IMR-90 (cell line): Measurements from ENCODE around the gene GPR173. TPM values are rescaled to one million over a fixed set of nuclear protein-coding genes. Genes with fewer than 3 reads are reported as not detected.

Experiments
- ATAC-seq: fragments of 200-7000 bp; cut with Tn5 transposase; 2 replicates; pipeline ENCODE4 v1.9.1; 2020; ENCODE audit warnings: low read depth, mild to moderate bottlenecking, moderate library complexity
- BruUV-seq: library from RNA; stranded (reverse); fragments of 400-500 nt; replicated peaks from 2 replicates; lab custom pipeline; 2021; lab: Mats Ljungman, UMichigan
- CTCF ChIA-PET: fragments of 300-600 bp; formaldehyde crosslinking; extraction: SDS; loops from one replicate; lab custom pipeline; 2021; ENCODE audit warnings: antibody characterized with exemption; lab: Yijun Ruan, JAX
- POLR2A ChIA-PET: fragments of 300-600 bp; sonication (Branson Sonifier 250); formaldehyde crosslinking; loops from one replicate; lab custom pipeline; 2022; ENCODE audit warnings: antibody characterized with exemption; ENCODE audit not compliant: unreplicated experiment; lab: Charles Lee
- DNase-seq: peaks from one replicate; pipeline ENCODE4 v3.0.0; 2013
- H2AFZ ChIP-seq: replicated peaks from 2 replicates; pipeline ENCODE3; 2013; ENCODE audit warnings: low read length, mild to moderate bottlenecking; ENCODE audit not compliant: poor library complexity
- H2AK5ac ChIP-seq: 2 replicates; pipeline ENCODE4 v1.6.1; 2013; ENCODE audit warnings: low read depth, low read length, inconsistent platforms
- H2AK9ac ChIP-seq: replicated peaks from 2 replicates; pipeline ENCODE3; 2013; ENCODE audit warnings: mild to moderate bottlenecking, low read depth, low read length, moderate library complexity; ENCODE audit not compliant: poor library complexity
- H2BK120ac ChIP-seq: 2 replicates; pipeline ENCODE4 v1.6.1; 2013; ENCODE audit warnings: low read depth, low read length, inconsistent platforms
- H2BK15ac ChIP-seq: 3 replicates; pipeline ENCODE4 v1.6.1; 2013; ENCODE audit warnings: low read depth, low read length, inconsistent platforms
- H2BK20ac ChIP-seq: 2 replicates; pipeline ENCODE4 v1.6.1; 2013; ENCODE audit warnings: low read depth, mild to moderate bottlenecking, inconsistent platforms, low read length, moderate library complexity
- H2BK5ac ChIP-seq: 2 replicates; pipeline ENCODE4 v1.6.1; 2013; ENCODE audit warnings: mild to moderate bottlenecking, low read depth, low read length, inconsistent platforms; ENCODE audit not compliant: poor library complexity, severe bottlenecking
- H3K14ac ChIP-seq: replicated peaks from 2 replicates; pipeline ENCODE4 v1.6.1; 2013; ENCODE audit warnings: low read depth, low read length, inconsistent platforms
- H3K18ac ChIP-seq: 2 replicates; pipeline ENCODE4 v1.6.1; 2013; ENCODE audit warnings: low read depth, low read length, control low read depth
- H3K23ac ChIP-seq: 2 replicates; pipeline ENCODE4 v1.6.1; 2013; ENCODE audit warnings: low read depth, low read length, inconsistent platforms
- H3K27ac ChIP-seq: 2 replicates; pipeline ENCODE4 v1.5.1; 2013; ENCODE audit warnings: mild to moderate bottlenecking, control low read depth, low read length; ENCODE audit not compliant: insufficient read depth
- H3K27me3 ChIP-seq: 2 replicates; pipeline ENCODE4 v1.6.1; 2013; ENCODE audit warnings: low read length; ENCODE audit not compliant: control insufficient read depth, insufficient read depth
- H3K36me3 ChIP-seq: 2 replicates; pipeline ENCODE4 v1.6.1; 2013; ENCODE audit warnings: low read length, mixed read lengths; ENCODE audit not compliant: control insufficient read depth, insufficient read depth
- H3K4ac ChIP-seq: 2 replicates; pipeline ENCODE4 v1.6.1; 2013; ENCODE audit warnings: low read depth, low read length, inconsistent platforms
- H3K4me1 ChIP-seq: 2 replicates; pipeline ENCODE4 v1.6.1; 2013; ENCODE audit warnings: low read length, mixed read lengths; ENCODE audit not compliant: control insufficient read depth, insufficient read depth
- H3K4me2 ChIP-seq: 2 replicates; pipeline ENCODE4 v1.6.1; 2013; ENCODE audit warnings: low read depth, mild to moderate bottlenecking, control low read depth, low read length, moderate library complexity
- H3K4me3 ChIP-seq: 2 replicates; pipeline ENCODE4 v1.5.1; 2013; ENCODE audit warnings: low read depth, mild to moderate bottlenecking, control low read depth, low read length, moderate library complexity; ENCODE audit not compliant: insufficient read depth
- H3K56ac ChIP-seq: 2 replicates; pipeline ENCODE4 v1.6.1; 2013; ENCODE audit warnings: low read length, inconsistent platforms; ENCODE audit not compliant: insufficient read depth; ENCODE audit errors: extremely low read depth
- H3K79me1 ChIP-seq, 2 experiments: 2 replicates each; pipeline ENCODE4 v1.6.1; 2013; ENCODE audit warnings: low read length in 2 of 2, inconsistent platforms in 1 of 2, low read depth in 1 of 2
- H3K9ac ChIP-seq: 2 replicates; pipeline ENCODE4 v1.6.1; 2013; ENCODE audit warnings: low read depth, low read length, control low read depth
- H3K9me1 ChIP-seq: 2 replicates; pipeline ENCODE4 v1.6.1; 2013; ENCODE audit warnings: low read length, inconsistent platforms; ENCODE audit not compliant: insufficient read depth
- H3K9me3 ChIP-seq: 2 replicates; pipeline ENCODE4 v1.6.1; 2013; ENCODE audit warnings: low read length; ENCODE audit not compliant: control insufficient read depth, insufficient read depth
- H4K20me1 ChIP-seq: 2 replicates; pipeline ENCODE4 v1.6.1; 2013; ENCODE audit warnings: low read length, inconsistent platforms; ENCODE audit not compliant: insufficient read depth
- H4K5ac ChIP-seq: 2 replicates; pipeline ENCODE4 v1.6.1; 2013; ENCODE audit warnings: mild to moderate bottlenecking, low read depth, low read length, control low read depth
- H4K8ac ChIP-seq, 2 experiments: 2 replicates each; pipeline ENCODE4 v1.6.1; 2013; ENCODE audit warnings: low read depth in 2 of 2, low read length in 2 of 2, control low read depth in 1 of 2, inconsistent platforms in 1 of 2
- H4K91ac ChIP-seq: 2 replicates; pipeline ENCODE4 v1.6.1; 2013; ENCODE audit warnings: low read depth, low read length, inconsistent platforms; ENCODE audit not compliant: insufficient read depth
- CHD1 ChIP-seq: IDR thresholded peaks from 2 replicates; pipeline ENCODE4 v1.6.1; 2012; ENCODE audit warnings: low read depth, low read length, improper control_type of control experiment
- MXI1 ChIP-seq: IDR thresholded peaks from 2 replicates; pipeline ENCODE4 v1.6.1; 2012; ENCODE audit warnings: low read depth, mild to moderate bottlenecking, low read length, moderate library complexity, borderline replicate concordance
- SMC3 ChIP-seq: fragments of 150-350 bp; IDR thresholded peaks from 2 replicates; pipeline ENCODE4 v1.6.1; 2016; ENCODE audit warnings: low read depth, mild to moderate bottlenecking, antibody characterized with exemption, low read length, moderate library complexity
- WGBS, 2 experiments: methylation state at CpG; one replicate each; pipeline versions ENCODE4 v1.1.5 to v1.1.7; 2013; ENCODE audit warnings: missing lambda C conversion rate in 2 of 2; ENCODE audit not compliant: insufficient read length in 1 of 2; ENCODE audit errors: extremely low coverage in 2 of 2; 5-methylcytosine and 5-hydroxymethylcytosine counted together
- dilution Hi-C: fragments of 300-500 bp; cut with HindIII; formaldehyde crosslinking; loops from one replicate; pipeline ENCODE4 v1.14.3; 2018; ENCODE audit warnings: low sequenced_read_pairs; ENCODE audit not compliant: unreplicated experiment
- in situ Hi-C: fragments of 300-500 bp; cut with MboI; formaldehyde crosslinking; loops from 3 replicates; pipeline ENCODE4 v1.14.3; 2019; ENCODE audit warnings: low sequenced_read_pairs, inconsistent platforms, mixed read lengths
- intact Hi-C: fragments of 100-400 bp; cut with micrococcal nuclease; formaldehyde crosslinking; loops from 2 replicates; pipeline ENCODE4 v1.10.0; 2022
- polyA plus RNA-seq, 3 experiments: library from polyadenylated mRNA; depleted of rRNA; stranded (reverse); fragments of >200 nt; gene quantifications; 2 replicates each; pipeline ENCODE4 v1.2.3, GENCODE V29; 2012; ENCODE audit warnings: low replicate concordance in 1 of 3
- total RNA-seq: library from RNA; depleted of rRNA; stranded (reverse); fragments of >200 nt; gene quantifications from 2 replicates; pipeline ENCODE4 v1.2.3, GENCODE V29; 2012
- TF ChIP-seq, protein P1 (sequence below): fragments of 150-350 bp; IDR thresholded peaks from 2 replicates; pipeline ENCODE4 v1.6.1; 2017; ENCODE audit warnings: mild to moderate bottlenecking, antibody characterized with exemption, low read length, low read depth

GPR173 gene
- total and polyA plus RNA-seq, 2 of the 4 experiments (the other 2 are of a cell fraction), result 0.90 to 6.1 TPM

DNA sequence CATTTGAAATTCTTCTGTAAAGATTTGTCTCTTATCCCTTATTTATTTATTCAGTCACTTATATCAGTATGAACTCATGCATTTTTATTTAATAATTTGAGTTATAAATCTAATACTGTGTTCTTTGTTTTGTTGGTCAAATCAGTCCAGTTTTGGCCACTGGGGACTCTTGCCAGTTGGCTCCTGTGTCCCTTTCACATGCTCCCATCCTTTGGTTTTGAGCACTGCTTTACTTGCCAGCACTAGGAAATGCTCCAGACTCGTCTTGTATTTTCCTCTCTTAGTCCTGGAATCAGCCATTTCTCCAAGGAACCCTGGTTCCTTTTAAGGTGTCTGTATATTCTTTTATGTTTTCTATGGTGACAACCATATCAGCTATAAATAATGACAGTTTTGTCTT, 73.4 kb downstream of the GPR173 start:
- H3K79me1 ChIP-seq, result peaks cover 4 to 9% of the 10 kb centered on the region in 2 experiments; a peak in 3 of 4 replicates
- no peak overlapping the region for H4K8ac ChIP-seq
- H3K4ac ChIP-seq, result no peak overlapping the region
- H3K27ac ChIP-seq, result no peak overlapping the region
- no peak overlapping the region for H4K5ac ChIP-seq
- H3K23ac ChIP-seq, result no peak overlapping the region
- no peaks in the 10 kb centered on the region; the same call in 1 of the 2 replicates for H3K9me1 ChIP-seq
- H2BK20ac ChIP-seq, result no peak overlapping the region
- H2BK120ac ChIP-seq, result no peak overlapping the region
- H3K4me3 ChIP-seq, result no peak overlapping the region
- no peak overlapping the region for H3K4me2 ChIP-seq
- dilution Hi-C loops, result no loop called here
- no peak overlapping the region for H3K9ac ChIP-seq
- intact Hi-C loops, result no loop called here
- CTCF ChIA-PET, result no interaction called here
- no peak overlapping the region for H3K18ac ChIP-seq
- no peak overlapping the region for H3K56ac ChIP-seq
- no peaks in the 10 kb centered on the region for H4K20me1 ChIP-seq
- H2AK9ac ChIP-seq, result no peak overlapping the region
- no peaks in the 10 kb centered on the region for H3K9me3 ChIP-seq
- ATAC-seq (no peak), DNase-seq (no peak)
- peaks cover 1% of the 10 kb centered on the region; the same call in 1 of the 2 replicates for H3K36me3 ChIP-seq
- H2AK5ac ChIP-seq, result no peak overlapping the region
- H2BK5ac ChIP-seq, result no peak overlapping the region
- POLR2A ChIA-PET, result no interaction called here
- H2BK15ac ChIP-seq, result no peak overlapping the region
- H3K27me3 ChIP-seq, result no peaks in the 10 kb centered on the region; the same call in 1 of the 2 replicates
- no peak overlapping the region for H2AFZ ChIP-seq
- WGBS, 2 experiments, result no CpG with 5 or more reads among the region's 1 CpG
- TF ChIP-seq SMC3 (no peak), CHD1 (no peak), MXI1 (no peak)
- TF ChIP-seq, protein P1, sequence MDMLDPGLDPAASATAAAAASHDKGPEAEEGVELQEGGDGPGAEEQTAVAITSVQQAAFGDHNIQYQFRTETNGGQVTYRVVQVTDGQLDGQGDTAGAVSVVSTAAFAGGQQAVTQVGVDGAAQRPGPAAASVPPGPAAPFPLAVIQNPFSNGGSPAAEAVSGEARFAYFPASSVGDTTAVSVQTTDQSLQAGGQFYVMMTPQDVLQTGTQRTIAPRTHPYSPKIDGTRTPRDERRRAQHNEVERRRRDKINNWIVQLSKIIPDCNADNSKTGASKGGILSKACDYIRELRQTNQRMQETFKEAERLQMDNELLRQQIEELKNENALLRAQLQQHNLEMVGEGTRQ, result no peak
- no peak overlapping the region for H4K91ac ChIP-seq
- H3K14ac ChIP-seq, result no peak overlapping the region
- in situ Hi-C loops, result no loop called here
- no TSS peak for BruUV-seq
- H3K4me1 ChIP-seq, result peaks cover 2% of the 10 kb centered on the region; the same call in 1 of the 2 replicates
